Neural cell (in vitro differentiated cells): ENCODE measurements around the gene CHRNB4. TPM values are rescaled to one million over a fixed set of nuclear protein-coding genes. Genes with fewer than 3 reads are reported as not detected.

Experiments used
- H2AFZ ChIP-seq: fragments of 200-600, 300-800 bp; sonication (generic), shearing (Covaris generic); 2 replicates; pipeline ENCODE4 v1.6.0; 2014; ENCODE audit warnings: low read depth, mild to moderate bottlenecking, antibody characterized with exemption, low read length, moderate library complexity
- H3F3A ChIP-seq: fragments of 200-600 bp; shearing (Covaris generic); 2 replicates; pipeline ENCODE4 v1.6.1; 2016; ENCODE audit warnings: mild to moderate bottlenecking, moderate library complexity, mixed read lengths, antibody characterized with exemption, low read length; ENCODE audit not compliant: insufficient read depth, poor library complexity, severe bottlenecking
- H3K27ac ChIP-seq: fragments of 200-600, 300-800 bp; sonication (generic), shearing (Covaris generic); 2 replicates; pipeline ENCODE4 v1.5.1; 2014; ENCODE audit warnings: mild to moderate bottlenecking, low read length, moderate library complexity
- H3K27me3 ChIP-seq: fragments of 300-800, 200-600 bp; sonication (generic), shearing (Covaris generic); 2 replicates; pipeline ENCODE4 v1.6.0; 2014; ENCODE audit warnings: mild to moderate bottlenecking, low read depth, low read length, moderate library complexity; ENCODE audit not compliant: insufficient read depth
- H3K36me3 ChIP-seq: fragments of 300-800, 200-600 bp; sonication (generic), shearing (Covaris generic); 2 replicates; pipeline ENCODE4 v1.5.1; 2014; ENCODE audit warnings: mild to moderate bottlenecking, antibody characterized with exemption, low read length, moderate library complexity; ENCODE audit not compliant: insufficient read depth
- H3K4me2 ChIP-seq: fragments of 300-800, 200-600 bp; sonication (generic), shearing (Covaris generic); 2 replicates; pipeline ENCODE4 v1.6.0; 2014; ENCODE audit warnings: mild to moderate bottlenecking, low read length
- H3K4me3 ChIP-seq: fragments of 300-800, 200-600 bp; sonication (generic), shearing (Covaris generic); 2 replicates; pipeline ENCODE4 v1.5.1; 2014; ENCODE audit warnings: mild to moderate bottlenecking, low read length, moderate library complexity
- H3K79me2 ChIP-seq: fragments of 200-600 bp; shearing (Covaris generic); replicated peaks from 2 replicates; pipeline ENCODE4 v1.6.0; 2014; ENCODE audit warnings: mild to moderate bottlenecking, low read length, moderate library complexity; ENCODE audit not compliant: insufficient read depth
- H3K9ac ChIP-seq: fragments of 300-800, 200-600 bp; sonication (generic), shearing (Covaris generic); 2 replicates; pipeline ENCODE4 v1.6.1; 2016; ENCODE audit warnings: mild to moderate bottlenecking, low read length, mixed read lengths
- H3K9me2 ChIP-seq: fragments of 200-600 bp; shearing (Covaris generic); 2 replicates; pipeline ENCODE4 v1.6.1; 2016; ENCODE audit warnings: mild to moderate bottlenecking, low read length, mixed read lengths; ENCODE audit not compliant: insufficient read depth
- H3K9me3 ChIP-seq: fragments of 200-600, 300-800 bp; sonication (generic), shearing (Covaris generic); 2 replicates; pipeline ENCODE4 v1.6.1; 2016; ENCODE audit warnings: mild to moderate bottlenecking, mixed run types, low read length, moderate library complexity, mixed read lengths
- H4K20me1 ChIP-seq: fragments of 200-600 bp; shearing (Covaris generic); 2 replicates; pipeline ENCODE4 v1.6.1; 2016; ENCODE audit warnings: mild to moderate bottlenecking, mixed run types; ENCODE audit not compliant: insufficient read depth
- CTCF ChIP-seq: fragments of 450-650 bp; IDR thresholded peaks from 2 replicates; pipeline ENCODE4 v1.5.1; 2014; ENCODE audit warnings: antibody characterized with exemption, mild to moderate bottlenecking, moderate library complexity; ENCODE audit not compliant: poor library complexity, severe bottlenecking
- EP300 ChIP-seq: fragments of 450-650 bp; conservative IDR thresholded peaks from 2 replicates; pipeline ENCODE4 v1.6.1; 2014; ENCODE audit warnings: antibody characterized with exemption, mild to moderate bottlenecking, moderate library complexity; ENCODE audit not compliant: poor library complexity, severe bottlenecking
- EZH2 ChIP-seq: fragments of 200-600, 300-800 bp; shearing (Covaris generic), sonication (generic); IDR thresholded peaks from 2 replicates; pipeline ENCODE4 v1.6.1; 2014; ENCODE audit warnings: antibody characterized with exemption, low read length, borderline replicate concordance, mild to moderate bottlenecking; ENCODE audit not compliant: insufficient read depth, poor library complexity, severe bottlenecking
- MXI1 ChIP-seq: fragments of 450-650 bp; conservative IDR thresholded peaks from 2 replicates; pipeline ENCODE4 v1.6.1; 2014; ENCODE audit warnings: antibody characterized with exemption, mild to moderate bottlenecking; ENCODE audit not compliant: poor library complexity, severe bottlenecking
- RAD21 ChIP-seq: fragments of 450-650 bp; conservative IDR thresholded peaks from 2 replicates; pipeline ENCODE4 v1.6.1; 2014; ENCODE audit warnings: antibody characterized with exemption, mild to moderate bottlenecking, moderate library complexity
- REST ChIP-seq: IDR thresholded peaks from 2 replicates; pipeline ENCODE4 v1.6.1; 2012; ENCODE audit warnings: borderline replicate concordance
- SMC3 ChIP-seq: fragments of 450-650 bp; conservative IDR thresholded peaks from 2 replicates; pipeline ENCODE4 v1.6.1; 2014; ENCODE audit warnings: antibody characterized with exemption, mild to moderate bottlenecking, moderate library complexity; ENCODE audit not compliant: poor library complexity
- TAF1 ChIP-seq: IDR thresholded peaks from 2 replicates; pipeline ENCODE4 v1.6.1; 2012; ENCODE audit warnings: low read depth
- polyA plus RNA-seq: library from polyadenylated mRNA; depleted of rRNA; stranded (reverse); fragments of >200 nt; gene quantifications from 2 replicates; pipeline ENCODE4 v1.2.3, GENCODE V29; 2014

Gene CHRNB4
- polyA plus RNA-seq, 1 donor from 2014 or later, result not detected

GRCh38 chr15:78679089-78679511 is 38.1 kb upstream of the CHRNB4 start:
- no peaks in the 10 kb centered on the region for H3K9me2 ChIP-seq
- no peak overlapping the region for H3K4me3 ChIP-seq
- TF ChIP-seq TAF1, result no peak
- H3F3A ChIP-seq, result no peaks in the 10 kb centered on the region
- H3K9ac ChIP-seq, result no peak overlapping the region
- no peaks in the 10 kb centered on the region for H4K20me1 ChIP-seq
- H3K27ac ChIP-seq, result no peak overlapping the region
- H3K27me3 ChIP-seq, result no peaks in the 10 kb centered on the region
- H3K36me3 ChIP-seq, result no peaks in the 10 kb centered on the region
- no peak overlapping the region for H2AFZ ChIP-seq
- no peaks in the 10 kb centered on the region for H3K9me3 ChIP-seq
- no peak overlapping the region for H3K4me2 ChIP-seq
- H3K79me2 ChIP-seq, result no peaks in the 10 kb centered on the region

GRCh38 chr15:78676424-78677110 is 35.6 kb upstream of the CHRNB4 start:
- H3K9ac ChIP-seq, result no peak overlapping the region
- TF ChIP-seq EP300, result no peak
- TF ChIP-seq REST, result no peak
- TF ChIP-seq RAD21, result no peak
- no peak for TF ChIP-seq MXI1
- no peak for TF ChIP-seq TAF1
- TF ChIP-seq EZH2, result no peak
- no peak for TF ChIP-seq SMC3
- TF ChIP-seq CTCF, result no peak
- no peaks in the 10 kb centered on the region for H3F3A ChIP-seq
- H3K36me3 ChIP-seq, result no peaks in the 10 kb centered on the region
- H2AFZ ChIP-seq, result no peak overlapping the region
- no peak overlapping the region for H3K27ac ChIP-seq
- H3K4me3 ChIP-seq, result no peak overlapping the region
- H3K4me2 ChIP-seq, result no peak overlapping the region
- H3K27me3 ChIP-seq, result no peaks in the 10 kb centered on the region
- no peaks in the 10 kb centered on the region for H4K20me1 ChIP-seq
- no peaks in the 10 kb centered on the region for H3K79me2 ChIP-seq
- H3K9me3 ChIP-seq, result no peaks in the 10 kb centered on the region
- no peaks in the 10 kb centered on the region for H3K9me2 ChIP-seq
